SK-N-SH (cell line): ENCODE measurements around the gene PRRX1. TPM values are rescaled to one million over a fixed set of nuclear protein-coding genes. Genes with fewer than 3 reads are reported as not detected.

Source experiments
- CTCF ChIA-PET: fragments of 300-600, 350-600 bp; formaldehyde crosslinking; extraction: SDS; loops from one replicate; lab custom pipeline; 2021; lab: Yijun Ruan, JAX
- POLR2A ChIA-PET: fragments of 350-600 bp; sonication (Branson Sonifier 250); formaldehyde crosslinking; extraction: SDS; loops from one replicate; lab custom pipeline; 2020; ENCODE audit warnings: antibody characterized with exemption, inconsistent platforms; lab: Yijun Ruan, JAX
- DNase-seq: peaks from one replicate; pipeline ENCODE4 v3.0.0; 2012
- H2AFZ ChIP-seq: fragments of 200-600 bp; sonication (generic); 2 replicates; pipeline ENCODE4 v1.8.1; 2016; ENCODE audit warnings: antibody characterized with exemption, mild to moderate bottlenecking, low read depth
- H3F3A ChIP-seq: fragments of 200-600 bp; sonication (generic); replicated peaks from 2 replicates; pipeline ENCODE3; 2016; ENCODE audit warnings: antibody characterized with exemption, mild to moderate bottlenecking; ENCODE audit not compliant: insufficient read depth
- H3K27ac ChIP-seq, 2 experiments: fragments of 200-500 bp in 1 of 2; fragments of 200-600 bp in 1 of 2; sonication (Bioruptor generic) in 1 of 2; sonication (generic), shearing (Covaris generic) in 1 of 2; 2 replicates each; pipeline versions ENCODE4 v1.5.1 to v1.6.1; 2014 to 2016; ENCODE audit warnings: low read depth in 2 of 2, inconsistent platforms in 1 of 2, low read length in 1 of 2, mild to moderate bottlenecking in 1 of 2, mixed read lengths in 1 of 2
- H3K27me3 ChIP-seq: fragments of 200-600 bp; sonication (generic), shearing (Covaris generic); 2 replicates; pipeline ENCODE4 v1.6.1; 2016; ENCODE audit warnings: mixed run types; ENCODE audit not compliant: insufficient read depth
- H3K36me3 ChIP-seq, 2 experiments: fragments of 200-500 bp in 1 of 2; fragments of 200-600 bp in 1 of 2; sonication (Bioruptor generic) in 1 of 2; sonication (generic) in 1 of 2; replicated peaks in 1 of 2; 2 replicates each; pipeline versions ENCODE3 to v1.5.1; 2014 to 2016; ENCODE audit warnings: low read length in 1 of 2, mild to moderate bottlenecking in 1 of 2; ENCODE audit not compliant: insufficient read depth in 2 of 2, control insufficient read depth in 1 of 2
- H3K4me1 ChIP-seq, 2 experiments: fragments of 200-500 bp in 1 of 2; fragments of 200-600 bp in 1 of 2; sonication (Bioruptor generic) in 1 of 2; sonication (generic), shearing (Covaris generic) in 1 of 2; 2 replicates each; pipeline versions ENCODE4 v1.5.1 to v1.6.1; 2014 to 2016; ENCODE audit warnings: low read depth in 1 of 2, low read length in 1 of 2, mixed run types in 1 of 2; ENCODE audit not compliant: insufficient read depth in 2 of 2, control insufficient read depth in 1 of 2
- H3K4me2 ChIP-seq: fragments of 200-600 bp; sonication (generic), shearing (Covaris generic); 2 replicates; pipeline ENCODE4 v1.6.1; 2017; ENCODE audit warnings: mixed run types
- H3K4me3 ChIP-seq, 2 experiments: fragments of 200-500 bp in 1 of 2; fragments of 200-600 bp in 1 of 2; sonication (Bioruptor generic) in 1 of 2; sonication (generic), shearing (Covaris generic) in 1 of 2; 2 replicates each; pipeline versions ENCODE4 v1.5.1 to v1.8.1; 2014 to 2016; ENCODE audit warnings: low read depth in 2 of 2, inconsistent platforms in 1 of 2, low read length in 1 of 2, mild to moderate bottlenecking in 1 of 2, mixed read lengths in 1 of 2, moderate library complexity in 1 of 2
- H3K79me2 ChIP-seq: fragments of 200-600 bp; sonication (generic); 2 replicates; pipeline ENCODE4 v1.8.1; 2017; ENCODE audit warnings: mild to moderate bottlenecking; ENCODE audit not compliant: insufficient read depth
- H3K9ac ChIP-seq: fragments of 200-600 bp; sonication (generic); 2 replicates; pipeline ENCODE4 v1.6.1; 2017; ENCODE audit warnings: mixed run types
- H3K9me2 ChIP-seq: fragments of 200-600 bp; sonication (generic); 2 replicates; pipeline ENCODE4 v1.6.1; 2017; ENCODE audit warnings: mixed run types
- H3K9me3 ChIP-seq: fragments of 200-600 bp; sonication (generic); 2 replicates; pipeline ENCODE4 v1.6.1; 2017; ENCODE audit warnings: mixed run types, mild to moderate bottlenecking, moderate library complexity
- H4K20me1 ChIP-seq: fragments of 200-600 bp; sonication (generic); 2 replicates; pipeline ENCODE4 v1.6.1; 2017; ENCODE audit warnings: mild to moderate bottlenecking, mixed run types; ENCODE audit not compliant: insufficient read depth
- CHD2 ChIP-seq: fragments of 150-350 bp; IDR thresholded peaks from 2 replicates; pipeline ENCODE4 v1.6.1; 2018; ENCODE audit warnings: low read length; ENCODE audit not compliant: partially characterized antibody
- ELF1 ChIP-seq: IDR thresholded peaks from 2 replicates; pipeline ENCODE4 v1.4.0; 2012
- EP300 ChIP-seq, 2 experiments: IDR thresholded peaks; 2 replicates each; pipeline versions ENCODE4 v1.4.0 to v1.6.1; 2012; ENCODE audit warnings: borderline replicate concordance in 1 of 2, low read depth in 1 of 2, low read length in 1 of 2
- EZH2phosphoT487 ChIP-seq: fragments of 200-600 bp; sonication (generic); IDR thresholded peaks from 2 replicates; pipeline ENCODE4 v1.6.1; 2017; ENCODE audit warnings: low read depth, mixed run types, mild to moderate bottlenecking, antibody characterized with exemption, moderate library complexity, borderline replicate concordance
- GABPA ChIP-seq: IDR thresholded peaks from 2 replicates; pipeline ENCODE4 v1.4.0; 2012; ENCODE audit warnings: low read depth, mild to moderate bottlenecking
- JUND ChIP-seq: IDR thresholded peaks from 2 replicates; pipeline ENCODE4 v1.4.0; 2012
- MXI1 ChIP-seq: IDR thresholded peaks from 2 replicates; pipeline ENCODE4 v1.6.1; 2012; ENCODE audit warnings: mild to moderate bottlenecking, low read depth, low read length, improper control_type of control experiment
- RAD21 ChIP-seq: IDR thresholded peaks from 2 replicates; pipeline ENCODE4 v1.6.1; 2012; ENCODE audit warnings: mild to moderate bottlenecking, low read length
- RXRA ChIP-seq: IDR thresholded peaks from 2 replicates; pipeline ENCODE4 v1.4.0; 2012; ENCODE audit warnings: low read depth, mild to moderate bottlenecking, borderline replicate concordance
- SMC3 ChIP-seq: IDR thresholded peaks from 2 replicates; pipeline ENCODE4 v1.6.1; 2012; ENCODE audit warnings: low read depth, low read length, improper control_type of control experiment
- TCF12 ChIP-seq: IDR thresholded peaks from 2 replicates; pipeline ENCODE4 v1.4.0; 2012
- TEAD4 ChIP-seq: IDR thresholded peaks from 2 replicates; pipeline ENCODE4 v1.4.0; 2012; ENCODE audit warnings: mild to moderate bottlenecking, borderline replicate concordance; ENCODE audit not compliant: insufficient read depth
- WGBS: methylation state at CpG from one replicate; pipeline ENCODE4 v1.1.6; 2017; ENCODE audit warnings: low lambda C conversion rate; 5-methylcytosine and 5-hydroxymethylcytosine counted together
- polyA plus RNA-seq, 3 experiments: library from polyadenylated mRNA; depleted of rRNA; stranded (reverse); fragments of >200 nt; gene quantifications; 2 replicates each; pipeline ENCODE4 v1.2.3, GENCODE V29; 2012
- TF ChIP-seq, protein P1 (sequence below): IDR thresholded peaks from 2 replicates; pipeline ENCODE4; 2012
- TF ChIP-seq, protein P2 (sequence below): IDR thresholded peaks from 2 replicates; pipeline ENCODE4 v1.4.0; 2012; ENCODE audit warnings: low read depth
- TF ChIP-seq, protein P3 (sequence below): fragments of 200-600 bp; sonication (generic); IDR thresholded peaks from 2 replicates; pipeline ENCODE4 v1.6.1; 2017; ENCODE audit warnings: antibody characterized with exemption, mild to moderate bottlenecking, moderate library complexity

PRRX1 gene
- polyA plus RNA-seq, 1 of the 3 experiments (the other 2 are of a cell fraction), result 356 TPM

DNA sequence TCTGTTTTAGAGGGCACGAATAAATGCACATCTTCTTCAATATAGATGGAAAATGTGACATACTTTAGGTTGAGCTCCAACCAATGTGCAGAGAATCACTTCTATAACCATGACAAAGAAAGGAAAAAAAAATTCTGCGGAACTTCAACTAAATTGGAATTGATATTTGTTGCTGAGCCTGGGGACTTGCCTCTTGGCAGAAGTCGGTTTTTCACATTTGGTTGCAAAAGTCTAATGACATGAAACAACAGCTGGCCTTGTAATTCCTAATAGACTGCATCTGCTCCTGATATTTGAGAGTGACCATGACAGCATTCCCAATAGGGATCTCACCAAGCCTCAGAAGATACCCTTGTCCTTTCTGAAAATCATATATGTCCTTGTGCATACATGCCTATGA is 112.8 kb downstream of the PRRX1 start:
- Histone ChIP-seq H3K9me2 (no peaks in the 10 kb centered on the region), H3K27me3 (no peaks in the 10 kb centered on the region), H2AFZ (no peak overlapping the region), H3F3A (no peaks in the 10 kb centered on the region), H3K27ac (peak overlapping the region; percentile 22 to 73; a peak in 2 of 4 replicates), H3K9me3 (no peaks in the 10 kb centered on the region), H4K20me1 (no peaks in the 10 kb centered on the region), H3K4me3 (no peak overlapping the region), H3K9ac (no peak overlapping the region), H3K4me2 (no peak overlapping the region), H3K4me1 (no peaks in the 10 kb centered on the region; a peak in 1 of 4 replicates), H3K79me2 (no peaks in the 10 kb centered on the region), H3K36me3 (no peaks in the 10 kb centered on the region)
- TF ChIP-seq, protein P1, sequence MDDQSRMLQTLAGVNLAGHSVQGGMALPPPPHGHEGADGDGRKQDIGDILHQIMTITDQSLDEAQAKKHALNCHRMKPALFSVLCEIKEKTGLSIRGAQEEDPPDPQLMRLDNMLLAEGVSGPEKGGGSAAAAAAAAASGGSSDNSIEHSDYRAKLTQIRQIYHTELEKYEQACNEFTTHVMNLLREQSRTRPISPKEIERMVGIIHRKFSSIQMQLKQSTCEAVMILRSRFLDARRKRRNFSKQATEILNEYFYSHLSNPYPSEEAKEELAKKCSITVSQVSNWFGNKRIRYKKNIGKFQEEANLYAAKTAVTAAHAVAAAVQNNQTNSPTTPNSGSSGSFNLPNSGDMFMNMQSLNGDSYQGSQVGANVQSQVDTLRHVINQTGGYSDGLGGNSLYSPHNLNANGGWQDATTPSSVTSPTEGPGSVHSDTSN, result peak; percentile 36; the same call in 1 of the 2 replicates
- TF ChIP-seq JUND (no peak), CHD2 (no peak), GABPA (no peak), EZH2phosphoT487 (no peak), ELF1 (no peak), TCF12 (peak; percentile 69), TEAD4 (no peak), EP300 (IDR thresholded peaks at IDR 0.05; ENCODE audit: borderline replicate concordance in 1 of 2, low read depth in 1 of 2, low read length in 1 of 2) (no peak), RAD21 (no peak), RXRA (no peak), SMC3 (no peak), MXI1 (no peak)
- TF ChIP-seq, protein P2, sequence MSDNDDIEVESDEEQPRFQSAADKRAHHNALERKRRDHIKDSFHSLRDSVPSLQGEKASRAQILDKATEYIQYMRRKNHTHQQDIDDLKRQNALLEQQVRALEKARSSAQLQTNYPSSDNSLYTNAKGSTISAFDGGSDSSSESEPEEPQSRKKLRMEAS, result no peak
- TF ChIP-seq, protein P3, sequence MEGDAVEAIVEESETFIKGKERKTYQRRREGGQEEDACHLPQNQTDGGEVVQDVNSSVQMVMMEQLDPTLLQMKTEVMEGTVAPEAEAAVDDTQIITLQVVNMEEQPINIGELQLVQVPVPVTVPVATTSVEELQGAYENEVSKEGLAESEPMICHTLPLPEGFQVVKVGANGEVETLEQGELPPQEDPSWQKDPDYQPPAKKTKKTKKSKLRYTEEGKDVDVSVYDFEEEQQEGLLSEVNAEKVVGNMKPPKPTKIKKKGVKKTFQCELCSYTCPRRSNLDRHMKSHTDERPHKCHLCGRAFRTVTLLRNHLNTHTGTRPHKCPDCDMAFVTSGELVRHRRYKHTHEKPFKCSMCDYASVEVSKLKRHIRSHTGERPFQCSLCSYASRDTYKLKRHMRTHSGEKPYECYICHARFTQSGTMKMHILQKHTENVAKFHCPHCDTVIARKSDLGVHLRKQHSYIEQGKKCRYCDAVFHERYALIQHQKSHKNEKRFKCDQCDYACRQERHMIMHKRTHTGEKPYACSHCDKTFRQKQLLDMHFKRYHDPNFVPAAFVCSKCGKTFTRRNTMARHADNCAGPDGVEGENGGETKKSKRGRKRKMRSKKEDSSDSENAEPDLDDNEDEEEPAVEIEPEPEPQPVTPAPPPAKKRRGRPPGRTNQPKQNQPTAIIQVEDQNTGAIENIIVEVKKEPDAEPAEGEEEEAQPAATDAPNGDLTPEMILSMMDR, result no peak
- DNase-seq, result no peak
- CTCF ChIA-PET, result interaction anchor here (1.3 kb wide), 1 partner anchor 12 kb away, joined by 4 read pairs; no protein-coding TSS in a partner anchor
- 25% methylated on average over 3 of the region's 3 CpGs for WGBS
- POLR2A ChIA-PET, result no interaction called here

Other genes starting within 250 kb of the PRRX1 start
- 10.5 and 14.3 TPM in 2 replicates for gene GORAB, start 132.0 kb upstream of the PRRX1 start, polyA plus RNA-seq (2012; rRNA removed)